DND-41 (cell line): ENCODE measurements around the gene RETREG2.

Experiments used
- ATAC-seq: fragments of 200-7000 bp; cut with Tn5 transposase; 3 replicates; pipeline ENCODE4 v1.9.1; 2021; ENCODE audit warnings: low read depth; ENCODE audit not compliant: insufficient read depth
- DNase-seq: peaks from one replicate; pipeline ENCODE4 v3.0.0-alpha.2; 2020
- H2AFZ ChIP-seq: 2 replicates; pipeline ENCODE4 v1.6.0; 2012; ENCODE audit warnings: low read depth, low read length
- H3K27ac ChIP-seq: 2 replicates; pipeline ENCODE4 v1.5.1; 2012; ENCODE audit warnings: low read length, inconsistent platforms
- H3K27me3 ChIP-seq: fragments of 200-600 bp; sonication (generic); 2 replicates; pipeline ENCODE4 v1.6.0; 2012; ENCODE audit warnings: low read length, mild to moderate bottlenecking, inconsistent platforms; ENCODE audit not compliant: insufficient read depth, poor library complexity
- H3K36me3 ChIP-seq: 2 replicates; pipeline ENCODE4 v1.5.1; 2012; ENCODE audit warnings: low read length, inconsistent platforms; ENCODE audit not compliant: insufficient read depth
- H3K4me1 ChIP-seq: 2 replicates; pipeline ENCODE4 v1.5.1; 2012; ENCODE audit warnings: mild to moderate bottlenecking, low read length; ENCODE audit not compliant: insufficient read depth
- H3K4me2 ChIP-seq: 2 replicates; pipeline ENCODE4 v1.6.0; 2012; ENCODE audit warnings: mild to moderate bottlenecking, moderate library complexity, low read length, inconsistent platforms; ENCODE audit not compliant: insufficient read depth
- H3K4me3 ChIP-seq, 2 experiments: fragments of 200-600 bp in 1 of 2; shearing (Covaris generic) in 1 of 2; 2 replicates each; pipeline ENCODE4 v1.5.1; 2012 to 2016; ENCODE audit warnings: inconsistent platforms in 2 of 2, low read length in 2 of 2, mild to moderate bottlenecking in 2 of 2, low read depth in 1 of 2, moderate library complexity in 1 of 2
- H3K79me2 ChIP-seq: 2 replicates; pipeline ENCODE4 v1.6.0; 2012; ENCODE audit warnings: low read length, inconsistent platforms; ENCODE audit not compliant: insufficient read depth
- H3K9ac ChIP-seq: 2 replicates; pipeline ENCODE4 v1.6.0; 2012; ENCODE audit warnings: low read depth, mild to moderate bottlenecking, inconsistent platforms, low read length, moderate library complexity
- H3K9me3 ChIP-seq: 2 replicates; pipeline ENCODE4 v1.5.1; 2012; ENCODE audit warnings: low read length, moderate library complexity, mild to moderate bottlenecking, inconsistent platforms; ENCODE audit not compliant: insufficient read depth, severe bottlenecking
- H4K20me1 ChIP-seq: 2 replicates; pipeline ENCODE4 v1.6.0; 2012; ENCODE audit warnings: low read length; ENCODE audit not compliant: insufficient read depth
- EZH2 ChIP-seq: IDR thresholded peaks from 3 replicates; pipeline ENCODE4 v1.6.1; 2012; ENCODE audit warnings: borderline replicate concordance, low read depth, mild to moderate bottlenecking, moderate library complexity, low read length, inconsistent platforms; ENCODE audit not compliant: severe bottlenecking
- TF ChIP-seq, protein P1 (sequence below): IDR thresholded peaks from 2 replicates; pipeline ENCODE4 v1.5.1; 2012; ENCODE audit warnings: borderline replicate concordance, low read length, moderate library complexity, mild to moderate bottlenecking; ENCODE audit not compliant: poor library complexity, severe bottlenecking; ENCODE audit errors: extremely low read depth

Gene RETREG2

DNA sequence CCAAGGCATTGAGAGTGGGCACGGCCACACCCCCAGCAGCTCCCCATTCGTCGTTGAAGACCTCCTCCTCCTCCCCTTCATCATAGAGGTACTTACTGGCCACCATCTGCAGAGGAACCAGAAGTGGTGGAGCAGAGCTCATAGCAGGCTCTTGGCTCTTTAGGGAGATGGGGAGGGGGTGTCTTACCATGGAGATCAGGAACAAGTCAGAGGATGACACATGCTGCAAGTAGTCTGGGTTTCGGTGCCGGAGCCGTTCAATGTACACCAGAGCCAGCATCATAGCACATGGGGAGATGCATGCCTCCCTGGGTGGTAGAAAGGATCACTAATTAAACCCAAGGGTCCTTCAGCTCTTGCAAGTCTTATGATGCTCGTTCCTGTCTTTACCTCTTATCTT is 3.3 kb upstream of the RETREG2 start:
- H3K36me3 ChIP-seq = peaks cover 48% of the 10 kb centered on the region
- peaks cover 33% of the 10 kb centered on the region for H3K4me1 ChIP-seq
- ATAC-seq = no peak
- no peak for DNase-seq
- peaks cover 36% of the 10 kb centered on the region for H3K79me2 ChIP-seq
- H3K4me2 ChIP-seq = no peak overlapping the region
- no peaks in the 10 kb centered on the region for H3K9me3 ChIP-seq
- no peak overlapping the region for H3K9ac ChIP-seq
- H3K4me3 ChIP-seq = no peak overlapping the region
- no peak overlapping the region for H3K27ac ChIP-seq
- no peak overlapping the region for H2AFZ ChIP-seq
- TF ChIP-seq, protein P1, sequence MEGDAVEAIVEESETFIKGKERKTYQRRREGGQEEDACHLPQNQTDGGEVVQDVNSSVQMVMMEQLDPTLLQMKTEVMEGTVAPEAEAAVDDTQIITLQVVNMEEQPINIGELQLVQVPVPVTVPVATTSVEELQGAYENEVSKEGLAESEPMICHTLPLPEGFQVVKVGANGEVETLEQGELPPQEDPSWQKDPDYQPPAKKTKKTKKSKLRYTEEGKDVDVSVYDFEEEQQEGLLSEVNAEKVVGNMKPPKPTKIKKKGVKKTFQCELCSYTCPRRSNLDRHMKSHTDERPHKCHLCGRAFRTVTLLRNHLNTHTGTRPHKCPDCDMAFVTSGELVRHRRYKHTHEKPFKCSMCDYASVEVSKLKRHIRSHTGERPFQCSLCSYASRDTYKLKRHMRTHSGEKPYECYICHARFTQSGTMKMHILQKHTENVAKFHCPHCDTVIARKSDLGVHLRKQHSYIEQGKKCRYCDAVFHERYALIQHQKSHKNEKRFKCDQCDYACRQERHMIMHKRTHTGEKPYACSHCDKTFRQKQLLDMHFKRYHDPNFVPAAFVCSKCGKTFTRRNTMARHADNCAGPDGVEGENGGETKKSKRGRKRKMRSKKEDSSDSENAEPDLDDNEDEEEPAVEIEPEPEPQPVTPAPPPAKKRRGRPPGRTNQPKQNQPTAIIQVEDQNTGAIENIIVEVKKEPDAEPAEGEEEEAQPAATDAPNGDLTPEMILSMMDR = no peak
- no peak for TF ChIP-seq EZH2
- peaks cover 15% of the 10 kb centered on the region; the same call in 1 of the 2 replicates for H4K20me1 ChIP-seq
- no peaks in the 10 kb centered on the region for H3K27me3 ChIP-seq

DNA sequence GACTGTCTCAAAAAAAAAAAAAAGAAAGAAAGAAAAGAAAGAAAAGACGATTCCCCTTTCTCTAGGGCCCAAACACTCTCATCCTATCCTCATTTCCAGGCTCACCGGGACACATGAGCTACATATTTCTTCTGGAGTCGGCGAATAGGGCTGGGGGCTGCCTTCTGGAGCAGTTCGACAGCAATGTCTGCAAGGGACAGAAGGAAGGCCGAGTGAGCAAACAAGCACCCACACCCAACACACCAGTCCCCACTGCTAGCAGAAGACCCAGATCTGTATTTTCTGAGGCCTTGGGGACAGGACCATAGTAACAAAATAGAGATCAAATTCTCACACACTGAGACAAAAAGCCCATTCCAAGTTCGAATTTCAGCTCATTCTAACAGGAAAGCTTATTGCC is 2.6 kb upstream of the RETREG2 start:
- Histone ChIP-seq H3K4me1 (peaks cover 39% of the 10 kb centered on the region), H3K27me3 (no peaks in the 10 kb centered on the region), H4K20me1 (peaks cover 22% of the 10 kb centered on the region; the same call in 1 of the 2 replicates), H3K4me3 (peak overlapping the region in 1 of 2 experiments; percentile 97; a peak in 2 of 4 replicates), H2AFZ (no peak overlapping the region), H3K4me2 (peak overlapping the region; percentile 99), H3K36me3 (peaks cover 54% of the 10 kb centered on the region), H3K9ac (peak overlapping the region; percentile 97), H3K27ac (no peak overlapping the region), H3K79me2 (peaks cover 40% of the 10 kb centered on the region), H3K9me3 (no peaks in the 10 kb centered on the region)
- ATAC-seq = no peak
- no peak for DNase-seq
- TF ChIP-seq EZH2 = no peak
- TF ChIP-seq, protein P1 = no peak

DNA sequence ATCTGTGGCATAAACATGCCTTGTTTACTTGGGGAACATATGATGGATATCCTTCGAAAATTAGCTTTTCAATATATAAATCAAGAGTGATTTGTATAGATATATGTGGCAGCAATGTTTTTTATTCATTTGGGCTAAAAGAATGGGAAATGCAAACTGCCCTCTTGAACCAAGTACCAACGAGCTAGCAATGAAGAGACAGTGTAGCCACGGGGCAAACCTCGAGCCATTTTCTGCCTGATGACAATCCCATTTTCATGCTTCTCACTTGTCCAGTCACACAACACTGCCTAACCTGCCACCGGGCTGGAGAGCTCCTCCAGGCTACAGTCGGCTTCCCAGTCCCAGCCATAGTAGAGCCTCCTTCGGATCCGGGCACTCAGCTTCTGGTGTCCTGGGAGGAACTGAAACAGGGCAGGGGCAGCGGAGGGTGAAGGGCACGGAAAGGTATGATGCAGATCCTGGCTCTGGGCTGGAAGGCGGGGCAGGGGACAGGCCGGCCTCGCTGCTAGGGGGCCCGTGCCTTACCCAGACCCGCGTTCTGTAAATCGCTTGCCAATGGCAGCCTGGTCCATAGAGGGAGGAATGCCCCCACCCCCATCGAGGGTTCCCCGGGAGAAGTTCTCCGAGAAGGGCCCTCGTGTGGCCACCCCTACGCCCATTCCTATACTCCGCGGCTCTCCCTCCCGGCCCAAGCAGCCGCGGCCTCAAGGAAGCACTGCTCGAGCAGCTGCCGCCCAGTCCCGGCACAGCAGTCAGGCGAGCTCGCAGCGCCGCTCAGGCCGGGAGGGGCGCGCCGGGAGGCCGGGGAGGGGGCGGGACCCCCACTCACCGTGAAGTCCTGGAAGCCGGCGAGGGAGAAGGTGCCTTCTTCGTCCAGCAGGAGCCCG is 1.9 kb upstream of the RETREG2 start:
- TF ChIP-seq, protein P1 = peak; percentile 7
- TF ChIP-seq EZH2 = no peak
- H3K9me3 ChIP-seq = no peaks in the 10 kb centered on the region
- no peaks in the 10 kb centered on the region for H3K27me3 ChIP-seq
- peak overlapping the region; percentile 96 for H2AFZ ChIP-seq
- H3K36me3 ChIP-seq = peaks cover 57% of the 10 kb centered on the region
- H3K9ac ChIP-seq = peak overlapping the region; percentile 97
- H3K27ac ChIP-seq = peak overlapping the region; percentile 99
- H4K20me1 ChIP-seq = peaks cover 29% of the 10 kb centered on the region; the same call in 1 of the 2 replicates
- H3K4me1 ChIP-seq = peaks cover 39% of the 10 kb centered on the region
- no peak for DNase-seq
- peak overlapping the region; percentile 99 for H3K4me2 ChIP-seq
- peak overlapping the region; percentile 67 to 97 for H3K4me3 ChIP-seq
- ATAC-seq = peak; percentile 43
- H3K79me2 ChIP-seq = peaks cover 43% of the 10 kb centered on the region
